ENCODE data around the gene SWAP70.

The SWAP70 gene

DNA sequence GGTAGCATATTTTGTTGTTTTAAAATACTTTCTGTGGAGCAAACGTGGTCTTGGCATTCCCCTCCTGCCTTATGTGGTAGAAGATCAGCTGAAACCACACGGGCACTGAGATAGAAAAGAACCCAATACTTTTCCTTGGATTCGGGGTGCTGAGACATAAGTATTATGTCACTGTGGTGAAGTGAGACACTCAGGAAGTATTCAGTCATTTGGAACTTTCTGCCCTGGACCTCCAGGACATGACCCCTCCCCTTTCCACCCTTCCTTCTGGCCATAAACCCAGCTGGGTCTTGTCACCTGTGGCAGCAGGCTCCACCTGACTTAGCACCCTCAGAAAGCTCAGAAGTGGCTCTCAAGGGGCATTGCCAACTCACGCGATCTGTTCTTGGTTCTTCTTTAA, 123.4 kb downstream of the SWAP70 start:
- H3K36me3 ChIP-seq (ENCODE audit: control insufficient read depth in 1 of 2, insufficient read depth in 2 of 2, low read length in 2 of 2), result peaks cover 0 to 9% of the 10 kb centered on the region in 2 experiments
- H3K27ac ChIP-seq (ENCODE audit: low read depth, low read length), result no peak overlapping the region
- H3K23ac ChIP-seq (ENCODE audit: low read length), result no peak overlapping the region
- peaks cover 3% of the 10 kb centered on the region for H3K79me1 ChIP-seq (ENCODE audit: low read length)
- no peak overlapping the region for H2AK5ac ChIP-seq (ENCODE audit: low read length)
- peaks cover 12 to 23% of the 10 kb centered on the region in 2 experiments for H3K4me1 ChIP-seq (ENCODE audit: control insufficient read depth in 1 of 2, insufficient read depth in 2 of 2, low read length in 2 of 2)
- H2AFZ ChIP-seq (ENCODE audit: insufficient read depth, low read length, poor library complexity), result no peak overlapping the region
- no peak overlapping the region for H3K4me3 ChIP-seq (ENCODE audit: low read depth, low read length)
- WGBS (ENCODE audit: extremely low coverage, insufficient coverage, insufficient read length), result no CpG with 5 or more reads among the region's 5 CpGs
- H3K4ac ChIP-seq (ENCODE audit: low read depth, low read length), result no peak overlapping the region
- no peak for DNase-seq
- no peak overlapping the region for H3K14ac ChIP-seq (ENCODE audit: low read length)
- no peak overlapping the region for H3K18ac ChIP-seq (ENCODE audit: low read length)
- H3K9me3 ChIP-seq (ENCODE audit: insufficient read depth, low read depth, low read length), result peaks cover 2% of the 10 kb centered on the region
- H3K9ac ChIP-seq (ENCODE audit: low read length), result no peak overlapping the region
- no peak overlapping the region for H2BK5ac ChIP-seq (ENCODE audit: low read depth, low read length, poor library complexity)
- H3K4me2 ChIP-seq (ENCODE audit: low read length), result no peak overlapping the region
- no peak overlapping the region for H4K8ac ChIP-seq (ENCODE audit: low read depth, low read length)
- peaks cover 2% of the 10 kb centered on the region for H3K79me2 ChIP-seq (ENCODE audit: control insufficient read depth, insufficient read depth, low read length, poor library complexity)
- H4K91ac ChIP-seq (ENCODE audit: low read depth, low read length), result no peak overlapping the region
- H3K27me3 ChIP-seq (ENCODE audit: insufficient read depth, low read length), result no peaks in the 10 kb centered on the region
- peak overlapping the region; percentile 8 for H2BK12ac ChIP-seq (ENCODE audit: low read length)
- H4K12ac ChIP-seq (ENCODE audit: low read depth, low read length), result no peak overlapping the region
- no peak overlapping the region for H2BK120ac ChIP-seq (ENCODE audit: insufficient read depth, low read length, poor library complexity)

GRCh38 chr11:9787981-9788521, 124.2 kb downstream of the SWAP70 start:
- Histone ChIP-seq H3K9me3 (ENCODE audit: insufficient read depth, low read depth, low read length) (peaks cover 2% of the 10 kb centered on the region), H3K4me1 (ENCODE audit: control insufficient read depth in 1 of 2, insufficient read depth in 2 of 2, low read length in 2 of 2) (peaks cover 12 to 23% of the 10 kb centered on the region in 2 experiments), H3K18ac (ENCODE audit: low read length) (no peak overlapping the region), H2AFZ (ENCODE audit: insufficient read depth, low read length, poor library complexity) (no peak overlapping the region), H3K4me2 (ENCODE audit: low read length) (no peak overlapping the region), H3K79me2 (ENCODE audit: control insufficient read depth, insufficient read depth, low read length, poor library complexity) (peaks cover 2% of the 10 kb centered on the region), H3K14ac (ENCODE audit: low read length) (peak overlapping the region; percentile 5), H3K9ac (ENCODE audit: low read length) (no peak overlapping the region), H3K4me3 (ENCODE audit: low read depth, low read length) (no peak overlapping the region), H4K8ac (ENCODE audit: low read depth, low read length) (no peak overlapping the region), H2BK5ac (ENCODE audit: low read depth, low read length, poor library complexity) (no peak overlapping the region), H3K27me3 (ENCODE audit: insufficient read depth, low read length) (no peaks in the 10 kb centered on the region), H4K12ac (ENCODE audit: low read depth, low read length) (no peak overlapping the region), H4K91ac (ENCODE audit: low read depth, low read length) (peak overlapping the region; percentile 51), H3K23ac (ENCODE audit: low read length) (no peak overlapping the region), H3K4ac (ENCODE audit: low read depth, low read length) (no peak overlapping the region), H3K79me1 (ENCODE audit: low read length) (peaks cover 3% of the 10 kb centered on the region), H3K27ac (ENCODE audit: low read depth, low read length) (peak overlapping the region; percentile 13), H2AK5ac (ENCODE audit: low read length) (peak overlapping the region; percentile 13), H2BK12ac (ENCODE audit: low read length) (no peak overlapping the region), H2BK120ac (ENCODE audit: insufficient read depth, low read length, poor library complexity) (no peak overlapping the region), H3K36me3 (ENCODE audit: control insufficient read depth in 1 of 2, insufficient read depth in 2 of 2, low read length in 2 of 2) (peaks cover 0 to 9% of the 10 kb centered on the region in 2 experiments)
- WGBS (ENCODE audit: extremely low coverage, insufficient coverage, insufficient read length), result no CpG with 5 or more reads among the region's 3 CpGs
- no peak for DNase-seq

DNA sequence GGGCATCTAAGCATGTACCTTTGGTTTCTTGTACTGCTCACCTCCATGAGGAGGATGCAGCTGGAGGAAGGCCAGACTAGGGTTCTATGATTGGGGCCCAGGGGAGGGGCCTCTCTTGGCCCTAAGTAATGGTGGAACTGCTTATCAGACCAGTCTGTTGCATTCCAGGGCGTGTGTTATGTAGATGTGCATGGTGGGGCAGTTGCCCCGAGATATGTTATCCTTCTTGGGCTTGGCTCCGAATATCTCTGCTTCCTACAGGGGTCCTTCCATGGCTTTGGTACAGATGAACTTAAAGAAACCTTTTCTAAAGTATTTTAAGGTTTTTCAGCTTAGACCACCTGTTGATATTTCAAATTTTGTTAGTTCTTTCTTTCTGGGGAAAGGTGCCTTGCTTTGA, 126.0 kb downstream of the SWAP70 start:
- peaks cover 2% of the 10 kb centered on the region for H3K79me2 ChIP-seq (ENCODE audit: control insufficient read depth, insufficient read depth, low read length, poor library complexity)
- H3K27me3 ChIP-seq (ENCODE audit: insufficient read depth, low read length), result no peaks in the 10 kb centered on the region
- H3K9me3 ChIP-seq (ENCODE audit: insufficient read depth, low read depth, low read length), result peaks cover 2% of the 10 kb centered on the region
- H2BK12ac ChIP-seq (ENCODE audit: low read length), result peak overlapping the region; percentile 15
- H3K36me3 ChIP-seq (ENCODE audit: control insufficient read depth in 1 of 2, insufficient read depth in 2 of 2, low read length in 2 of 2), result peaks cover 0 to 7% of the 10 kb centered on the region in 2 experiments
- no peak overlapping the region for H4K8ac ChIP-seq (ENCODE audit: low read depth, low read length)
- H3K23ac ChIP-seq (ENCODE audit: low read length), result no peak overlapping the region
- H3K4ac ChIP-seq (ENCODE audit: low read depth, low read length), result no peak overlapping the region
- no peak overlapping the region for H3K27ac ChIP-seq (ENCODE audit: low read depth, low read length)
- no peak for DNase-seq
- no peak overlapping the region for H2BK120ac ChIP-seq (ENCODE audit: insufficient read depth, low read length, poor library complexity)
- no peak overlapping the region for H2BK5ac ChIP-seq (ENCODE audit: low read depth, low read length, poor library complexity)
- peaks cover 11 to 19% of the 10 kb centered on the region in 2 experiments for H3K4me1 ChIP-seq (ENCODE audit: control insufficient read depth in 1 of 2, insufficient read depth in 2 of 2, low read length in 2 of 2)
- no peak overlapping the region for H2AFZ ChIP-seq (ENCODE audit: insufficient read depth, low read length, poor library complexity)
- H3K79me1 ChIP-seq (ENCODE audit: low read length), result peaks cover 3% of the 10 kb centered on the region
- no peak overlapping the region for H3K4me3 ChIP-seq (ENCODE audit: low read depth, low read length)
- H3K4me2 ChIP-seq (ENCODE audit: low read length), result no peak overlapping the region
- WGBS (ENCODE audit: extremely low coverage, insufficient coverage, insufficient read length), result no CpG with 5 or more reads among the region's 3 CpGs
- no peak overlapping the region for H3K9ac ChIP-seq (ENCODE audit: low read length)
- no peak overlapping the region for H3K14ac ChIP-seq (ENCODE audit: low read length)
- no peak overlapping the region for H4K91ac ChIP-seq (ENCODE audit: low read depth, low read length)
- H2AK5ac ChIP-seq (ENCODE audit: low read length), result no peak overlapping the region
- H4K12ac ChIP-seq (ENCODE audit: low read depth, low read length), result no peak overlapping the region
- H3K18ac ChIP-seq (ENCODE audit: low read length), result no peak overlapping the region

DNA sequence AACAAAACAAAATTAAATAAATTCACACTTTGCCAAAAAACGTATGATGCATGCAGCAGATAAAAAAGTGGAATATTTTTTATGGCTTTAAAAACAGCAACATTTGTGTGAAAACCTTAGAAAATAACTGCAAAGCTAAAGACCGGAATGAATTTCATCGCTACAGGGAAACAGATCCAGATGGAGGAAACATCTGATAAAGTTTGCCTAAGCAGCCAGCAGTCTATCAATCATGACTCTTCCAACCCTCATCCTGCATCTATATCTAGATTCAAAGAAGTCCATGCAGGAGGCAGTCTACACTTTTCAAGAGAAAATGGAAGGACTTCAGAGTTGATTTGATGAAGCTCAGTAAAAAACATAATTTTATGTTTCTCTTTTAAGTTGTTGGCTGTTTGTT, 126.8 kb downstream of the SWAP70 start:
- Histone ChIP-seq H3K9me3 (ENCODE audit: insufficient read depth, low read depth, low read length) (peaks cover 2% of the 10 kb centered on the region), H4K8ac (ENCODE audit: low read depth, low read length) (no peak overlapping the region), H3K23ac (ENCODE audit: low read length) (no peak overlapping the region), H4K12ac (ENCODE audit: low read depth, low read length) (no peak overlapping the region), H2AFZ (ENCODE audit: insufficient read depth, low read length, poor library complexity) (no peak overlapping the region), H3K4me2 (ENCODE audit: low read length) (no peak overlapping the region), H3K4me3 (ENCODE audit: low read depth, low read length) (no peak overlapping the region), H3K14ac (ENCODE audit: low read length) (no peak overlapping the region), H3K4ac (ENCODE audit: low read depth, low read length) (no peak overlapping the region), H3K79me1 (ENCODE audit: low read length) (peaks cover 3% of the 10 kb centered on the region), H3K4me1 (ENCODE audit: control insufficient read depth in 1 of 2, insufficient read depth in 2 of 2, low read length in 2 of 2) (peaks cover 9 to 16% of the 10 kb centered on the region in 2 experiments), H3K18ac (ENCODE audit: low read length) (no peak overlapping the region), H3K27ac (ENCODE audit: low read depth, low read length) (no peak overlapping the region), H3K36me3 (ENCODE audit: control insufficient read depth in 1 of 2, insufficient read depth in 2 of 2, low read length in 2 of 2) (peaks cover 0 to 5% of the 10 kb centered on the region in 2 experiments), H2BK120ac (ENCODE audit: insufficient read depth, low read length, poor library complexity) (no peak overlapping the region), H3K9ac (ENCODE audit: low read length) (no peak overlapping the region), H2BK12ac (ENCODE audit: low read length) (no peak overlapping the region), H3K27me3 (ENCODE audit: insufficient read depth, low read length) (no peaks in the 10 kb centered on the region), H2AK5ac (ENCODE audit: low read length) (no peak overlapping the region), H3K79me2 (ENCODE audit: control insufficient read depth, insufficient read depth, low read length, poor library complexity) (peaks cover 2% of the 10 kb centered on the region), H2BK5ac (ENCODE audit: low read depth, low read length, poor library complexity) (no peak overlapping the region), H4K91ac (ENCODE audit: low read depth, low read length) (no peak overlapping the region)
- WGBS (ENCODE audit: extremely low coverage, insufficient coverage, insufficient read length), result no CpG with 5 or more reads among the region's 3 CpGs
- peak in 1 of 2 donors; percentile 31 for DNase-seq
